GM18868 (cell line): ENCODE data around the gene STYK1.
"Not testable (repeated sequence)": the region's sequence is repeated elsewhere in the genome, so short reads cannot be mapped to it uniquely, and the experiment has no call there.

Experiments
- ATAC-seq: cut with Tn5 transposase; IDR thresholded peaks from one replicate; pipeline ENCODE4 v1.9.1; 2021; ENCODE audit warnings: mild to moderate bottlenecking, moderate library complexity; ENCODE audit not compliant: unreplicated experiment

The STYK1 gene

DNA sequence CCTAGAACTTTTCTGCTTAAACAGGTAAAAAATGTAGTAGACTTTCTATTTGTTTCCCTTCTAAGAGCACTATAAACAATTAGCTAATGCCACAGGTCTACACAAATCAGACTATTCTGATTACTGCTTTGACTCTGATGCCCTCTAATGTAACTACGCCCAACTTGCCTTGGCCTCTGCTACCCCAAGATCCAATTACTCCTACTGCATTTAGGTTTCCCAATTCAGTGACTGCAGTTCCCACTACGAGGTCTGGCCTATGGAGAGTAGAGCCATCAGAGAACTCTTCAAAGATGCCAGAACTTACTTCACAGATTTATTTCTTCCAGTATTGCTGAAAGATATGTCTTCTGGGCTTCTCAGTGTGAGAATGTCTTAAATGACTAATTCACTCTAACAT is 15.3 kb upstream of the STYK1 start:
- no peak for ATAC-seq

DNA sequence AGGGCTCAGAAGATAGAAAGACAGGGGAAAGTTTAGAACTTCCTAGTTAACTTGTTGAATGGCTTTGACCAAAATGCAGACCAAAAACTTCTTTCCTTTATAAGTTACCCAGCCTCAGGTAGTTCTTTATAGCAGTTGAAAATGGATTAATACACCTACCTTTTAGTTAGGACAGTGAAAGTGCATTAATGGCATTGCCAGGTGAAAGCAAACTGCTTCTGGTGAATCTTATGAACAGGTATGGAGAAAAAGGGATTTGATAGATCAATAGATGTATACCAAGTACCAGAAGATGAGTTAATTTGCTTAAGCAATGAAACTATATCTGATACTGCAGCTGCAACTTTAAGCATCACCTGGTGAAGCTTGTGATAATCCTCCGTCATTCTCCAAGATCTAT is 14.2 kb upstream of the STYK1 start:
- no peak for ATAC-seq

DNA sequence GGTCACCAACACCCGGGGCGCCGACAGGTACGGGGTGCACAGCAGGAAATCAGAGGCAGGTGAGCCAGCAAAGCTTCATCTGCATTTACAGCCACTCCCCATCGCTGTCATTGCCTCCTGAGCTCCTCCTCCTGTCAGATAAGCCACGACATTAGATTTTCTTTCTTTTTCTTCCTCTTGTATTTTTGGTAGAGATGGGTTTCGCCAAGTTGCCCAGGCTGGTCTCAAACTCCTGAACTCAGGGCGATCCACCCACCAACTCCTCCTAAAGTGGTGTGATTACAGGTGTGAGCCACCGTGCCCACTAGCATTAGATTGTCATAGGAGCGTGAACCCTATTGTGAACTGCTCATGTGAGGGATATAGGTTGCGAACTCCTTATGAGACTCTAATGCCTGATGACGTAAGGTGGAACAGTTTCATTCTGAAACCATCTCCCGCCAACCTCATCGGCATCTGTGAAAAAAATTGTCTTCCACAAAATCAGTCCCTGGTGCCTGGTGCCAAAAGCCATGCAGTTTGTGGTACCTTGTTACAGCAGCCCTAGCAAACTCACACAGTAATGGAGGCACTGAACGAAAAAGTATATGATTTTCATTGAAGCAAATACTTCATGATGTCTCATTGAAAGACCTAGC is 1.5 kb downstream of the STYK1 start:
- no peak for ATAC-seq

DNA sequence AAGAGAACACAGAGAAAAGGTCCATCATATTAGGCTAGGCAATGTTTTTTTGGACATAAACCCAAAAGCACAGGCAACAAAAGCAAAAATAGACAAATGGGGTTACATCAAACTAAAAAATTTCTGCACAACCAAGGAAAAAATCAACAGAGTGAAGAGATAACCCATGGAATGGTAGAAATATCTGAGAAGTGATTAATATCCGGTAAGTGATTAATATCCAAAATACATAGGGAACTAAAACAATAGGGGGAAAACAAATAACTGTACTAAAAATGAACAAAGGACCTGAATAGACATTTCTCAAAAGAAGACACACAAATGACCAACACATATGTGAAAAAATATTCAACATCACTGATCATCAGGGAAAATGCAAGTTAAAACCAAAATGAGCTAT is 4.3 kb downstream of the STYK1 start:
- no peak for ATAC-seq

DNA sequence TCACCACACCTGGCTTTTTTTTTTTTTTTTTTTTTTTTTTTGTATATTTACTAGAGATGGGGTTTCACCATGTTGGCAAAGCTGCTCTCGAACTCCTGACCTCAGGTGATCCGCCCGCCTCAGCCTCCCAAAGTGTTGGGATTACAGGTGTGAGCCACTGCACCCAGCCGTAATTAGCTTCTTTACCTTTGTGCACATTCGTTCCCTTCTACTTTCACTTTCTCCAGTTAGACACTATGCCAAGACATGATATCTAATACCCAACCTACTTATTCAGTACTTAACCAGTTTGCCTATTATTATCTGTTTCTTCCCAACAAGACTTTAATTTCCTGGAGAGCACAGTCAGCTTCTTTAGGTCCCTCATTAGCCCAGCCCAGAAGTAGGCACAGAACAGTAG is 5.3 kb downstream of the STYK1 start:
- ATAC-seq = no peak

DNA sequence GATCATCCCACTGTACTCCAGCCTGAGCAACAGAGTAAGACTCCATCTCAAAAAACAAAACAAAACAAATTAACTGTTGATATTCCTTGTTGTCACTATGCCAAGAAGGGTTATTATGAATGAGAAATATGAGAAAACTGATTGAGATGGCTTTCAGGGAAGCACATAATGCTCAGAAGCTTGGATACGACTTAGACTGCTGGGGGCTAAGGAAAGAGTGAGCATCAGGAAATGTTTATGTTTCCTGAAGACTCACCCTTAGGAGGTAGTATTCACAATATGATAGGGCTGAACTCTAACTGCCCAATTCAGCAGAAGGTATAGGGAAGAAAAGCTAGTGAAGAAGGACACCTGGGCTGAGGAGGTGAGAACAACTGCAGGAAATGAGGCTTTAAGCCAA is 6.3 kb downstream of the STYK1 start:
- no peak for ATAC-seq

DNA sequence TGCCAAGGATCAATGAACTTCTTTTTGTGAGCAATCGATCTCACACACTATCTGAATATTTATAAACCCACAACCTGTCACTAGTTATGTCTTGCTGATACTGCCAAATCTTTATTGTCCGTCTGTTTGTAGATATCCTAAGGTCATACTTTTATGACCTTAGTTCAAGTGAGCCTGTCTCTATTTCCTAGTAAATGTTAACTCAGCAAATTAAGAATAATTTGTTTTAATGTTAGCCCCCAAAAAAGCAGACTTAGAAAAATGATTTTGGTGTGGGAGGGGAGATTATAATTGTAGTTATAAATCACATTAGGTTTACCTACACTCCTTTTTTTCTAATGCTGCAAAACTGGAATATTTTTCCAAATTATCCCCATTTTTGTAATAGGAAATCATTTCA is 9.4 kb downstream of the STYK1 start:
- no peak for ATAC-seq

DNA sequence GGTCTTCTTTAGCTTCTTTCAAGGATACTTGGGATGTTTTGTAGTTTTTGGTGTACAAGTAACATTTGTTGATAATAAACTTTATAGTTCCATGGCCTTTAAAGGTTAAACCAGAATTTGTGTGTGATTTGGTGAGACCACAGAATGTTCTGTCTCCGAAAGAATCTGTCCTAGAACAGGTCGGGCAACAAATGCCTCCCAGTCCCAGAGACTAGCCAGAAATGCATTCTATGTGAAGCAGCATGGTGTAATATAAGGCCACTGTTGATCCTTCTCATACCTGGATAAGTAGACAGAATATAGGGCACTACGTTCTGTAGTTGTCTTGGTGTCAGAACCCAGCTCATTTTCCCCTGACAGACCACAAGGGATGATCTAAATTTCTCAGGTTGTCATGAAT is 10.0 kb downstream of the STYK1 start:
- ATAC-seq = no peak

DNA sequence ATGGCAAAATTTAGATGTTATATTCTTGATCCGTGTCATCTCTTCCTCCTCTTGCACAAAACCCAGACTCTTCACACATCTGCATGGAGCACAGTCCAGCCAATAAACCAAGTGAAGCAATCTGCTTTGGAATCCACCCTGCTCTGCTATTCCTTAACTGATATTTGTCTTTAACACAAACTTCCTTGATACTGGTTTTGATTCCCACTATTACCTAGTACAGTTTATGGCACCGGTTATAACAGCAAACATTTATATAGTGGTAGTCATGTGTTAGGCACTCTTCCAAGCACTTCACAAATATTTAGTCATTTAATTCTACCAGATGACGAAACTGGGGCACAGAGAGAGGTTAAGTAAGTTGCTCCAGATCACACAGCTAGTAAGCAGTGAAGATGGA is 12.5 kb downstream of the STYK1 start:
- no peak for ATAC-seq

DNA sequence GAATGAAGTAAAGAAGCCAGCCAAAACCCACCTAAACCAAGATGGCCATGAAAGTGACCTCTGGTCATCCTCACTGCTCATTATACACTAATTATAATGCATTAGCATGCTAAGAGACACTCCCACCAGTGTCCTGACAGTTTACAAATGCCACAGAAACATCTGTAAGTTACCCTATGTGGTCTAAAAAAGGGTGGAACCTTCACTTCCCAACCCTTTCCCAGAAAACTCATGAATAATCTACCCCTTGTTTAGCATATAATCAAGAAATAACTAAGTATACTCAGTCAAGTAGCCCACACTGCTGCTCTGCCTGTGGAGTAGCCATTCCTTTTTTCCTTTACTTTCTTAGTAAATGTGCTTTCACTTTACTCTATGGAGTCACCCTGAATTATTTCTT is 19.8 kb downstream of the STYK1 start:
- ATAC-seq = no peak

DNA sequence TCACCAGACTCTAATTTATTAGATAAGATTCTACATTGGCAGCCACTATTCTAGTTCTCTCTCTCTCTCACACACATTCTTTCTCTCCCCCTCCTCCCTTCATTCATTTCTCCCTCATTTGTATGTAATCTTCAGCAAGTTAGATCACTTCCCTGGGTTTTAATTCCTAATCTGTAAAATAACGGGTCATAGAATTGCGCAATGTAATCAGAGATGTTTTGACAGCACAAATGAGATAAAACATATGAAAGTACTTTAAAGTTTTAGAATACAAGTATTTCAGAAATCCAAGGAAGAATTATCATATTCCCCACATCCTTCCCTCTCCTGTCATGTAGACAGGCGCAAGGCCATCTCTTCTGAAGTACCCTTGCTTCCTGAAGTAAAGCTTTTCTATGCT is 21.7 kb downstream of the STYK1 start:
- no peak for ATAC-seq

DNA sequence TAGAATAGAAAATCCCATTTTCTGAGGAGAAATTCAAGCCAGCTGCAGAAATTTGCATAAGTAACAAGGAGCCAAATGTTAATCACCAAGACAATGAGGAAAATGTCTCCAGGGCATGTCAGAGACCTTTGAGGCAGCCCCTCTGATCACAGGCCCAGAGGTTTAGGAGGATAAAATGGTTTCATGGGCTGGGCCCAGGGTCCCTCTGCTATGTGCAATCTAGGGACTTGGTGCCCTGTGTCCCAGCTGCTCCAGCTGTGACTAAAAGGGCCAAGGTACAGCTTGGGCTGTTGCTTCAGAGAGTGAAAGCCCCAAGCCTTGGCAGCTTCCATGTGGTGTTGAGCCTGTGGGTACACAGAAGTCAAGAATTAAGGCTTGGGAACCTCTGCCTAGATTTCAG is 27.3 kb downstream of the STYK1 start:
- not testable (repeated sequence) for ATAC-seq

DNA sequence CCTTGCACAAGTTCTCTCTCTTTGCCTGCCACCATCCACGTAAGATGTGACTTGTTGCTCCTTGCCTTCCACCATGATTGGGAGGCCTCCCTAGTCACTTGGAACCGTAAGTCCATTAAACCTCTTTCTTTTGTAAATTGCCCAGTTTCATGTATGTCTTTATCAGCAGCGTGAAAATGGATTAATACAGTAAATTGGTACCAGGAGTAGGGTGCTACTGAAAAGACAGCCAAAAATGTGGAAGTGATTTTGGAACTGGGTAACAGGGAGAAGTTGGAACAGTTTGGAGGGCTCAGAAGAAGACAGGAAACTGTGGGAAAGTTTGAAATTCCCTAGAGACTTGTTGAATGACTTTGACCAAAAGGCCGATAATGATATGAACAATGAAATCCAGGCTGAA is 27.9 kb downstream of the STYK1 start:
- ATAC-seq = no peak

DNA sequence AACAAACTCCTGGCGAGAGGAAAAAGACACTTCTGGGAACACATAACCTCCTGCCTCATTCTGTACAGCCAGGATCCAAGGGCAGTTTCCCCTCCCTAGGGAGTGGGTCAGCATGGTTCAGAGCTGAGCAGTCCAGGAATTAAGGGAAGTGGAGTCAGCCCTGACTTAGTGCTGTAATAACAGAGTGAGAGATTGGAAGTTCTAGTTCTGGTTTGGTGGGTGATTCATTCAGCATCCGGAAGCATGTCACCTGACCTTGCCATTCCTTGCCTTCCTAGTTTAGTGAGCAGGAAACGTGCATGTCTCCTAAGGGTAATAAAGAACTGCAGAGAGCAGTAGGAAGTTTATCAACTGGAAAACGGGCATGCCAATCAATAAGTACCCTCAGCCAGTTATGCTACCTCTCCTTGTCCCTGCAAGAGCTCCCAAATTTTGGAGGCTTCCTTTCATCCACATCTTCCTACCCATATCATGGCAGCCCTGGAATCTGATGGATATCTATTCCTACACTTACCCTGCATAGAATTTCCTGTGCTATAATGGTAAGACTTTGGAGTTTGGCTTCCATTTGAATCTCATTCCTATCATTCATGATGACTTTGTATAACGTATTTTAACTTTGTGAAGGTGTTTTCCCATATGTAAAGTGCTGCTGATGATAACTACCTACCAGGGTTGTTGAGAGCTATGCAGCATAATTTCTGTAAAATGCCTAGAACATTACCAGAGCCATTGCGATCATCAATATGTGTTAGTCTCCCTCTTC is 31.9 kb downstream of the STYK1 start:
- ATAC-seq = no peak

DNA sequence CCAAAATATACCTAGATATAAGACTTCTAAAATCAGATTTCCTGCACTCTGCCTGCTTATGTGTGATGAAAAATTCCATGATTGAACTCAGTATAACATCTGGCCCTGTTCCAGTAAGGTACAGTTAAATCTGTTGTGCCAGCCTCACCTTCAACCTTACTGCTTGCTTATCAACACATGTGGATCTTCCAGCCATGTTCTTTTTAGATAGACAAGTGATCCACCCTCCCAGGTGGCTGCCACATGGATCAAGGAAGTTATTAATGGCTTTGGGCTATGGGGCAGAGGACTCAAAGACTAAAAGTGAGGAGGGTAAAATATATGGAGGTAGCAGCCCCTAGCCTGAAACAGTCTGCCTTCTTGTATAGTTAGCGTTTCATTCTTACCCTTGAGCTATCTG is 35.1 kb downstream of the STYK1 start:
- ATAC-seq = no peak

DNA sequence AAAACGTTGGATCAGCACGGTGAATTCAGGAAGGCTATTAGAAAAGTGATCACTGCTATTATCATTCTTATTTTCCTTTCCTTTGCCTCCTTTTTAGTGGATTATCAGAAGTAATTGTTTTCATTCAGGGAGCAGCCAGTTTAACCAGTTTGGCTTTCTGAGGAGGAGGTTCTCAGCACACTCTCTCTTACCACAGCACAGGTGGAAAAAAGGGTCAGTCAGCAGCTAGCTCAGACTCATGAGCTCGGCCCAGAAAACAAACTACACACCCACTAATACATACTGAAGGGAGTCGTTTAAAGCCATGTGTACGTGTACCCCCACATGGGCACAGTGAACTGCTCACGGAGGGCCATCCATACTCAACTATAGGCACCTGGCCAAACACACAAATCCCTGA is 37.2 kb downstream of the STYK1 start:
- no peak for ATAC-seq

DNA sequence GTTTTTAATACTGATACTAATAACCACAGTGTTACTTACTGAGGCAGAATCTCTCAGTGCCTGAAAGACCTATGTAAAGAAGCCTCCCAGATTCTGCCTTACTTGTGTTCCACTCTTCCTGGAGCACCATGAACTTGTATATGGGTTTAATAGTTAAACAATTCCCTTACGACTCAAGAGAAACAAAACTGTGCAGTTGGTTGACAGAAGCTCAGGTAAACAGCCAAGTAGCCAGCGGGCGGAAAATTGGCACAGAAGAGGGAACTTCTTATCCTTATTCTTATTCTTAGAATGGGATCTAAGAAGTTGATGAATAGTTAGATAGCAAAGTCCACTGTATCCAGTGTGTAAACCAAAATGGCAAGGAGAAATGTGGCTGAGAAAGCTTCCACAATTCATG is 37.7 kb downstream of the STYK1 start:
- no peak for ATAC-seq

DNA sequence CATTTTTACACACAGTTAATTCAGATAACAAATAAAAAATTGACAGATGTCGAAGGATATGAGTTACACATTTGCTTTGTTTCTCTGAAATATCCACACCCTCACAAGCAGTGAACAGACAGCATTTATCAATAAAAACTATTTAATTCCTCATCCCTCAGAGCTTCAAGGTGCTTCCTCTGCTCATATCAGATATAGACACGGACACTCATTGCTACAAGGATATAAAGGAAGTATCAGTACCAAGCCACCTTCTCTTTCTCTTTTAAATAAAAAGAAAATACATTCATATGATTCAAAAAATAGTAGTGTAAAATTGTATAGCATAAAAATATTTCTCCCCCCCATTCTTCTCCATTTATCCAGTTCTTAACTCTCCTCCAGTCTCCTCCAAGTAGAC is 38.5 kb downstream of the STYK1 start:
- ATAC-seq = no peak

DNA sequence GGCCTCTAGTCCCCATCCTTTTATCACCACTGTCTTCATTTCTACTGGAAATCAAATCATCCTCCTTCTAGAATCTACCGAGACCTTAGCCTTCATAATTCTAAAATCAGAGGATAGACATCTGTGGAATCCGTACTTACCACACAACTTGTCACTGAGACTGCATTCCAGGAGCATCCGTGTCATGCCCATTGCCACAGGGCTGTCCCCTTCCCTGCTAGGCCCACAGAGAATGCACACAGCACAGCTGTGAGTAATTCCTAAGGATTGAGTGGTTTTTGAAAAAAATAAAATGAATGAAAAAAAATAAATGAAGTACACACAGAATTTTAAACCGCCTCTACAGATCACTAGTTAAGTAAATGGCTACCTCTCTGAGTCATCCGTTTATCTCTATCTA is 39.4 kb downstream of the STYK1 start:
- ATAC-seq = no peak

DNA sequence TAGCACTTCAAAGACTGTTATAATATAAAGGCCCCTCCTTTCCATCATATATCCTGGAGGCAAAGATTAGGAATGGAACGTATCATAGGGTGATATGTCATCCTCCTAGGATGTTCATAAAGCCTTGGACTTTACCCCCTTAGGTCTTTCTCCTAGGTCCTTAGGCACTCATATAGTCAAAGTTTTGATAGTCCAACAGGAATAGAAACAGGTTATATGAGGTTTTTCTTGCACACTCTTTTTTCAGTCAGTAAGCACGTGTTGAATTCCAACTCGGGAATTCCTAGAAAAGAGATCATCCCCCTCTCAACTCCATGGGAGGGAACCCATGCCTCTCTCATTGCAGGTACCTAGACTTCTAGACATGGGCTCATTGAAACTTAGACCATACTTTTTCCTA is 40.3 kb downstream of the STYK1 start:
- no peak for ATAC-seq

DNA sequence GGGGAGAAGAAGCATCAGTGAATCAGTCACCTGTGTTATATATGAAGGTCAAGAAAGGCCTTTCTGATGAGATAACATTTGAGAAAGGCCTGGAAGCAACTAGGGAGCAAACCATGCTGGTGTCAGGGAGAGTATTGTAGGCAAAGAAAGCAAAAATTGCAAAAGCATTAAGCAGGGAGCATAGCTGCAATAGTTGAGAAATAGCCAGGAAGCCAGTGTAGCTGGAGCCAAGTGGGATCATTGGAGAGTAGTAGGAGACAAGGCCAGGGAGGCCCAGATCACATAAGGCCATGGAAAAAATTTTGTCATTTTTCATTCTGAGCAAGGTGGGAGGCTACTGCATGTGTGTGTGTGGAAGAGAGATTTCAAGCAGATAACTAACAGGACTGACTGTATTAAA is 41.6 kb downstream of the STYK1 start:
- ATAC-seq = no peak

DNA sequence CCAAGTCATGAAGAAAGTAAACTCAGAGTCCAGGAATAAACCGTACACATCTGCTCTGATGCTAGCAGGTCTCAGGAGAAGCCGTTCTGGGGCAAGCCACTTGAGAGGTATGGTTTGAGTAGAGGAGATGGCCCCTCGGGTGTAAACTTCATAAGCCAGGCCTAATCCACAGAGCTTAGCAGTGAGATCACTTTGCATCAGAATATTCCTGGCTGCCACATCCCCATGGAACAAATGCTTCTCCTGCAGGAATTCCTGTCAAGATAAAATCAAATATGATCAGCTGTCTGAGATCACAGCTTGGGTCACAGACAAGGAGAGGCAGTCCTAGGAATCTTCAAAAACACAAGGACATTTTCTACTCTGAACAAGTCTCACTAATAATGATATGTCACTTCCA is 49.2 kb downstream of the STYK1 start:
- no peak for ATAC-seq

DNA sequence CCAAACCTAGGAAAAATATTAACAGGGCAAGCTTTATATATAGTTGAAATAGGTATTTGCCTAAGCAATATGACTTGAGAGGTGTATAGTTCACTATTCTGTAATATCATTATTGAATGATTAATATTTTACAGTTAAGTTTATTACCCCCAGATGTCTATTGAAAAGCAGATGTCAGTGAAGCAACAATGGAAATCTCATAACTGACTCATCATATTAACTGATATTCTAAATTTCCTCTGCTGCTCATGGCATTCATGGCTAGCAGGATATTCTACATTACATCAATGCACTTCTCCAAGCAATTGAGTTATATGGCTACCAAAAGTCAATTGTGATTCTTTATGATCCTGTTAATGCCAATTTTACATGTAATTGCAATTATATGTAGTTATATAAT is 50.7 kb downstream of the STYK1 start:
- no peak for ATAC-seq
